ENCODE results near the gene RRM2.

Gene RRM2

GRCh38 chr2:10175441-10175840 lies 52.9 kb downstream of the RRM2 start:
- DNase-seq, result no peak

- no peak for DNase-seq
Measured at GRCh38 chr2:10178751-10179150, 56.2 kb downstream of the RRM2 start.

- DNase-seq, result no peak
Measured at GRCh38 chr2:10179422-10179821, 56.9 kb downstream of the RRM2 start.

GRCh38 chr2:10180229-10180628 lies 57.7 kb downstream of the RRM2 start:
- DNase-seq, result no peak

All from activated naive CD4-positive, alpha-beta T cell (primary cell).